ENCODE results near the gene ZNF552. TPM values are rescaled to one million over a fixed set of nuclear protein-coding genes. Genes with fewer than 3 reads are reported as not detected.
A peak's percentile ranks its signal among the peaks of the same experiment; 100 is the strongest.

ZNF552 gene
- total RNA-seq, 1 experiment from 2014 or later = 13.1 TPM

DNA sequence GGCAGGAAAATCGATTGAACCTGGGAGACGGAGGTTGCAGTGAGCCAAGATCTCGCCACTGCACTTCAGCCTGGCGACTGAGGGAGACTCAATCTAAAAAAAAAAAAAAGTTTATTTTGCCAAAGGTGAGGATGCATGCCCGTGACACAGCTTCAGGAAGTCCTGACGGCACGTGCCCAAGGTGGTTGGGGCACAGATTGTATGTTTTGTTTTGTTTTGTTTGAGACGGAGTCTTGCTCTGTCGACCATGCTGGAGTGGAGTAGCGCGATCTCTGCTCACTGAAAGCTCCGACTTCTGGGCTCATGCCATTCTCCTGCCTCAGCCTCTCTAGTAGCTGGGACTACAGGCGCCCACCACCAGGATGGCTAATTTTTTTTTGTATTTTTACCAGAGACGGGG, 3.3 kb upstream of the ZNF552 start (continued):
- TF ChIP-seq RELA (CRISPR knock-in tag; IDR thresholded peaks at IDR 0.05; ENCODE audit: borderline replicate concordance) = no peak
- TF ChIP-seq NFE2L1 (CRISPR knock-in tag; IDR thresholded peaks at IDR 0.05) = no peak
- no peak for TF ChIP-seq ZNF121 (CRISPR knock-in tag; IDR thresholded peaks at IDR 0.05)
- TF ChIP-seq, protein P1, sequence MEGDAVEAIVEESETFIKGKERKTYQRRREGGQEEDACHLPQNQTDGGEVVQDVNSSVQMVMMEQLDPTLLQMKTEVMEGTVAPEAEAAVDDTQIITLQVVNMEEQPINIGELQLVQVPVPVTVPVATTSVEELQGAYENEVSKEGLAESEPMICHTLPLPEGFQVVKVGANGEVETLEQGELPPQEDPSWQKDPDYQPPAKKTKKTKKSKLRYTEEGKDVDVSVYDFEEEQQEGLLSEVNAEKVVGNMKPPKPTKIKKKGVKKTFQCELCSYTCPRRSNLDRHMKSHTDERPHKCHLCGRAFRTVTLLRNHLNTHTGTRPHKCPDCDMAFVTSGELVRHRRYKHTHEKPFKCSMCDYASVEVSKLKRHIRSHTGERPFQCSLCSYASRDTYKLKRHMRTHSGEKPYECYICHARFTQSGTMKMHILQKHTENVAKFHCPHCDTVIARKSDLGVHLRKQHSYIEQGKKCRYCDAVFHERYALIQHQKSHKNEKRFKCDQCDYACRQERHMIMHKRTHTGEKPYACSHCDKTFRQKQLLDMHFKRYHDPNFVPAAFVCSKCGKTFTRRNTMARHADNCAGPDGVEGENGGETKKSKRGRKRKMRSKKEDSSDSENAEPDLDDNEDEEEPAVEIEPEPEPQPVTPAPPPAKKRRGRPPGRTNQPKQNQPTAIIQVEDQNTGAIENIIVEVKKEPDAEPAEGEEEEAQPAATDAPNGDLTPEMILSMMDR (IDR thresholded peaks at IDR 0.05) = no peak
- TF ChIP-seq, protein P2, sequence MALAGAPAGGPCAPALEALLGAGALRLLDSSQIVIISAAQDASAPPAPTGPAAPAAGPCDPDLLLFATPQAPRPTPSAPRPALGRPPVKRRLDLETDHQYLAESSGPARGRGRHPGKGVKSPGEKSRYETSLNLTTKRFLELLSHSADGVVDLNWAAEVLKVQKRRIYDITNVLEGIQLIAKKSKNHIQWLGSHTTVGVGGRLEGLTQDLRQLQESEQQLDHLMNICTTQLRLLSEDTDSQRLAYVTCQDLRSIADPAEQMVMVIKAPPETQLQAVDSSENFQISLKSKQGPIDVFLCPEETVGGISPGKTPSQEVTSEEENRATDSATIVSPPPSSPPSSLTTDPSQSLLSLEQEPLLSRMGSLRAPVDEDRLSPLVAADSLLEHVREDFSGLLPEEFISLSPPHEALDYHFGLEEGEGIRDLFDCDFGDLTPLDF (CRISPR knock-in tag; IDR thresholded peaks at IDR 0.05) = no peak
- TF ChIP-seq EMX1 (CRISPR knock-in tag; IDR thresholded peaks at IDR 0.05) = no peak
- no peak for TF ChIP-seq SP1 (CRISPR knock-in tag; conservative IDR thresholded peaks at IDR 0.05)
- TF ChIP-seq IRF2 (CRISPR knock-in tag; IDR thresholded peaks at IDR 0.05; ENCODE audit: borderline replicate concordance, low read depth) = no peak
- TF ChIP-seq NR3C1 (CRISPR knock-in tag; conservative IDR thresholded peaks at IDR 0.05; ENCODE audit: low read depth) = no peak
- TF ChIP-seq KAT7 (CRISPR knock-in tag; IDR thresholded peaks at IDR 0.05; ENCODE audit: borderline replicate concordance) = no peak

DNA sequence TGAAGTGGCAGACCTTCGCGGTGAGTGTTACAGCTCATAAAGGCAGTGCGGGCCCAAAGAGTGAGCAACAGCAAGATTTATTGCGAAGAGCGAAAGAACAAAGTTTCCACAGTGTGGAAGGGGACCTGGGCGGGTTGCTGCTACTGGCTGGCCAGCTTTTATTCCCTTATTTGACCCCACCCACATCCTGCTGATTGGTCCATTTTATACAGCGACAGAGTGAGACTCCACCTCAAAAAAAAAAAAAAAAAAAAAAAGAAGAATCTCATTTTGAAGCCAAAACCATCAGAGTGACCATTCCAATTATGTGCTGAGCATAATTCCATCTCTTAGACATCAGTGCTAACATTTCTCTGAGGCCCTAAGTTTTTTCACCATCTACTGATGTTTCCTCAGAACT, 1.9 kb upstream of the ZNF552 start:
- Mint-ChIP-seq H3K4me3 (no peak overlapping the region), H3K9me3 (no peaks in the 10 kb centered on the region), H3K4me1 (peaks cover 49% of the 10 kb centered on the region), H3K27me3 (ENCODE audit: low read depth) (no peaks in the 10 kb centered on the region), H3K27ac (peak overlapping the region; percentile 82; the same call in 1 of the 2 replicates), H3K36me3 (peaks cover 16% of the 10 kb centered on the region)
- ATAC-seq (no peak), DNase-seq (ENCODE audit: low spot score) (no peak)
- ChIA-PET POLR2A (interaction anchor here (0.7 kb wide), 1 partner anchor 119 kb away, joined by 6 read pairs; no protein-coding TSS in a partner anchor), CTCF (interaction anchor here (0.7 kb wide), 1 partner anchor 16 kb away, joined by 4 read pairs; no protein-coding TSS in a partner anchor)
- TF ChIP-seq NFYB (CRISPR knock-in tag; conservative IDR thresholded peaks at IDR 0.05; ENCODE audit: low read depth) = peak; percentile 49
- no peak for TF ChIP-seq FOXK1 (CRISPR knock-in tag; IDR thresholded peaks at IDR 0.05)

DNA sequence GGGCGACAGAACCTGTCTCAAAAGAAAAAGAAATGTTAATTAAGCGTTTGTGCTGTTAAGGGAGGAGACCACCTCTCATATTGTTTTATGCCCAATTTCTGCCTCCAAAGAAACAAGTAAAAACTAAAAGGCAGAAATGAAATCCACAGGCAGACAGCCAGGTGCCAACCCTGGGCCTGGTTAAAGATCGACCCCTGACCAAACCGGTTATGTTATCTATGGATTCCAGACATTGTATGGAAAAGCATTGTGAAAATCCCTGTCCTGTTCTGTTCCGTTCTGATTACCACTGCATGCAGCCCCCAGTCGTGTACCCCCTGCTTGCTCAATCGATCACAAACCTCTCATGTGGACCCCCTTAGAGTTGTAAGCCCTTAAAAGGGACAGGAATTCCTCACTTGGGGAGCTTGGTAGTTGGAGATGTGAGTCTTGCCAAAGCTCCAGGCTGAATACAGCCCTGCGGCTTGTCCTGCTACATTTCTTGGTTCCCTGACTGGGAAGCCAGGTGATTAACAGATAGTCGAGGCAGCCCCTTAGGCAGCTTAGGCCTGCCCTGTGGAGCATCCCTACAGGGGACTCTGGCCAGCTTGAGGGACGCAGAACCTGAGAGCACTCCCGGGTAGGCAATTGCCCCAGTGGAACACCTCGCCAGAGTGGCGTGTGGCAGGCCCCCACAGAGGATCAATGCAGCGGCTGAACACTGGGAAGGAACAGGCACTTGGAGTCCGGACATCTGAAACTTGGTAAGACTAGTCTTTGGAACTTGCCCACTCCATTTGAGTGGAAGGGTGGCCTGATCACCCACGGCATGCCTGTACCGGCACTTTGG, 748 bp upstream of the ZNF552 start:
- Mint-ChIP-seq H3K27me3 (ENCODE audit: low read depth) (no peaks in the 10 kb centered on the region), H3K4me3 (peak overlapping the region; percentile 96), H3K27ac (peak overlapping the region; percentile 92), H3K36me3 (peaks cover 22% of the 10 kb centered on the region), H3K9me3 (no peaks in the 10 kb centered on the region), H3K4me1 (peaks cover 44% of the 10 kb centered on the region)
- no peak for DNase-seq (ENCODE audit: low spot score)
- ChIA-PET POLR2A (interaction anchor here (0.6 to 1.4 kb wide), 11 partner anchors 11 to 230 kb away, joined by 3 to 11 read pairs (median 6); partner anchors contain the start of genes ZNF154, ZNF551, ZNF586 and ZNF587), CTCF (interaction anchor here (0.6 to 1.3 kb wide), 6 partner anchors 11 to 69 kb away, joined by 3 to 10 read pairs (median 6); partner anchors contain the start of genes ZNF586, ZNF587B and ZNF776)
- ATAC-seq = no peak
- TF ChIP-seq ETV6 (CRISPR knock-in tag; IDR thresholded peaks at IDR 0.05) (no peak), OVOL2 (CRISPR knock-in tag; IDR thresholded peaks at IDR 0.05; ENCODE audit: borderline replicate concordance) (no peak), ESRRA (CRISPR knock-in tag; IDR thresholded peaks at IDR 0.05; ENCODE audit: borderline replicate concordance) (no peak), ZNF121 (CRISPR knock-in tag; IDR thresholded peaks at IDR 0.05) (no peak)
- TF ChIP-seq, protein P3, sequence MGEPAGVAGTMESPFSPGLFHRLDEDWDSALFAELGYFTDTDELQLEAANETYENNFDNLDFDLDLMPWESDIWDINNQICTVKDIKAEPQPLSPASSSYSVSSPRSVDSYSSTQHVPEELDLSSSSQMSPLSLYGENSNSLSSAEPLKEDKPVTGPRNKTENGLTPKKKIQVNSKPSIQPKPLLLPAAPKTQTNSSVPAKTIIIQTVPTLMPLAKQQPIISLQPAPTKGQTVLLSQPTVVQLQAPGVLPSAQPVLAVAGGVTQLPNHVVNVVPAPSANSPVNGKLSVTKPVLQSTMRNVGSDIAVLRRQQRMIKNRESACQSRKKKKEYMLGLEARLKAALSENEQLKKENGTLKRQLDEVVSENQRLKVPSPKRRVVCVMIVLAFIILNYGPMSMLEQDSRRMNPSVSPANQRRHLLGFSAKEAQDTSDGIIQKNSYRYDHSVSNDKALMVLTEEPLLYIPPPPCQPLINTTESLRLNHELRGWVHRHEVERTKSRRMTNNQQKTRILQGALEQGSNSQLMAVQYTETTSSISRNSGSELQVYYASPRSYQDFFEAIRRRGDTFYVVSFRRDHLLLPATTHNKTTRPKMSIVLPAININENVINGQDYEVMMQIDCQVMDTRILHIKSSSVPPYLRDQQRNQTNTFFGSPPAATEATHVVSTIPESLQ (CRISPR knock-in tag; IDR thresholded peaks at IDR 0.05) = no peak
- TF ChIP-seq, protein P4, sequence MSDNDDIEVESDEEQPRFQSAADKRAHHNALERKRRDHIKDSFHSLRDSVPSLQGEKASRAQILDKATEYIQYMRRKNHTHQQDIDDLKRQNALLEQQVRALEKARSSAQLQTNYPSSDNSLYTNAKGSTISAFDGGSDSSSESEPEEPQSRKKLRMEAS (CRISPR knock-in tag; IDR thresholded peaks at IDR 0.05) = no peak
- TF ChIP-seq, protein P5, sequence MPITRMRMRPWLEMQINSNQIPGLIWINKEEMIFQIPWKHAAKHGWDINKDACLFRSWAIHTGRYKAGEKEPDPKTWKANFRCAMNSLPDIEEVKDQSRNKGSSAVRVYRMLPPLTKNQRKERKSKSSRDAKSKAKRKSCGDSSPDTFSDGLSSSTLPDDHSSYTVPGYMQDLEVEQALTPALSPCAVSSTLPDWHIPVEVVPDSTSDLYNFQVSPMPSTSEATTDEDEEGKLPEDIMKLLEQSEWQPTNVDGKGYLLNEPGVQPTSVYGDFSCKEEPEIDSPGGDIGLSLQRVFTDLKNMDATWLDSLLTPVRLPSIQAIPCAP (CRISPR knock-in tag; IDR thresholded peaks at IDR 0.05) = no peak
- TF ChIP-seq, protein P6, sequence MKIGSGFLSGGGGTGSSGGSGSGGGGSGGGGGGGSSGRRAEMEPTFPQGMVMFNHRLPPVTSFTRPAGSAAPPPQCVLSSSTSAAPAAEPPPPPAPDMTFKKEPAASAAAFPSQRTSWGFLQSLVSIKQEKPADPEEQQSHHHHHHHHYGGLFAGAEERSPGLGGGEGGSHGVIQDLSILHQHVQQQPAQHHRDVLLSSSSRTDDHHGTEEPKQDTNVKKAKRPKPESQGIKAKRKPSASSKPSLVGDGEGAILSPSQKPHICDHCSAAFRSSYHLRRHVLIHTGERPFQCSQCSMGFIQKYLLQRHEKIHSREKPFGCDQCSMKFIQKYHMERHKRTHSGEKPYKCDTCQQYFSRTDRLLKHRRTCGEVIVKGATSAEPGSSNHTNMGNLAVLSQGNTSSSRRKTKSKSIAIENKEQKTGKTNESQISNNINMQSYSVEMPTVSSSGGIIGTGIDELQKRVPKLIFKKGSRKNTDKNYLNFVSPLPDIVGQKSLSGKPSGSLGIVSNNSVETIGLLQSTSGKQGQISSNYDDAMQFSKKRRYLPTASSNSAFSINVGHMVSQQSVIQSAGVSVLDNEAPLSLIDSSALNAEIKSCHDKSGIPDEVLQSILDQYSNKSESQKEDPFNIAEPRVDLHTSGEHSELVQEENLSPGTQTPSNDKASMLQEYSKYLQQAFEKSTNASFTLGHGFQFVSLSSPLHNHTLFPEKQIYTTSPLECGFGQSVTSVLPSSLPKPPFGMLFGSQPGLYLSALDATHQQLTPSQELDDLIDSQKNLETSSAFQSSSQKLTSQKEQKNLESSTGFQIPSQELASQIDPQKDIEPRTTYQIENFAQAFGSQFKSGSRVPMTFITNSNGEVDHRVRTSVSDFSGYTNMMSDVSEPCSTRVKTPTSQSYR (CRISPR knock-in tag; IDR thresholded peaks at IDR 0.05) = no peak
- TF ChIP-seq, protein P7, sequence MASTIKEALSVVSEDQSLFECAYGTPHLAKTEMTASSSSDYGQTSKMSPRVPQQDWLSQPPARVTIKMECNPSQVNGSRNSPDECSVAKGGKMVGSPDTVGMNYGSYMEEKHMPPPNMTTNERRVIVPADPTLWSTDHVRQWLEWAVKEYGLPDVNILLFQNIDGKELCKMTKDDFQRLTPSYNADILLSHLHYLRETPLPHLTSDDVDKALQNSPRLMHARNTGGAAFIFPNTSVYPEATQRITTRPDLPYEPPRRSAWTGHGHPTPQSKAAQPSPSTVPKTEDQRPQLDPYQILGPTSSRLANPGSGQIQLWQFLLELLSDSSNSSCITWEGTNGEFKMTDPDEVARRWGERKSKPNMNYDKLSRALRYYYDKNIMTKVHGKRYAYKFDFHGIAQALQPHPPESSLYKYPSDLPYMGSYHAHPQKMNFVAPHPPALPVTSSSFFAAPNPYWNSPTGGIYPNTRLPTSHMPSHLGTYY (CRISPR knock-in tag; IDR thresholded peaks at IDR 0.05) = no peak
- TF ChIP-seq, protein P8, sequence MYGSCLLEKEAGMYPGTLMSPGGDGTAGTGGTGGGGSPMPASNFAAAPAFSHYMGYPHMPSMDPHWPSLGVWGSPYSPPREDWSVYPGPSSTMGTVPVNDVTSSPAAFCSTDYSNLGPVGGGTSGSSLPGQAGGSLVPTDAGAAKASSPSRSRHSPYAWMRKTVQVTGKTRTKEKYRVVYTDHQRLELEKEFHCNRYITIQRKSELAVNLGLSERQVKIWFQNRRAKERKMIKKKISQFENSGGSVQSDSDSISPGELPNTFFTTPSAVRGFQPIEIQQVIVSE (CRISPR knock-in tag; IDR thresholded peaks at IDR 0.05; ENCODE audit: borderline replicate concordance) = no peak
